H1 (cell line): ENCODE results near the gene TNS3.

Source experiments
- ATF3 ChIP-seq: IDR thresholded peaks from 2 replicates; pipeline ENCODE4 v1.6.1; 2011; ENCODE audit warnings: low read depth, mild to moderate bottlenecking, low read length; ENCODE audit not compliant: insufficient read depth
- CREB1 ChIP-seq: IDR thresholded peaks from 2 replicates; pipeline ENCODE4 v1.6.1; 2012; ENCODE audit warnings: inconsistent platforms
- CTCF ChIP-seq, 3 experiments: IDR thresholded peaks; 1 replicate in 2 of 3; 2 replicates in 1 of 3; pipeline versions ENCODE4 v1.5.1 to v1.6.1; 2011; ENCODE audit warnings: low read length in 3 of 3, mild to moderate bottlenecking in 3 of 3, inconsistent platforms in 2 of 3, low read depth in 1 of 3, moderate library complexity in 1 of 3; ENCODE audit not compliant: insufficient read depth in 1 of 3; ENCODE audit errors: control extremely low read depth in 1 of 3
- EZH2 ChIP-seq: fragments of 200-600 bp; sonication (generic); IDR thresholded peaks from 2 replicates; pipeline ENCODE4 v1.7.1; 2012; ENCODE audit warnings: low read depth, mild to moderate bottlenecking, moderate library complexity, low read length, inconsistent platforms; ENCODE audit not compliant: severe bottlenecking
- POLR2A ChIP-seq, 2 experiments: IDR thresholded peaks; 1 replicate in 1 of 2; 2 replicates in 1 of 2; pipeline ENCODE4 v1.6.1; 2011; ENCODE audit warnings: low read depth in 2 of 2, low read length in 2 of 2, mild to moderate bottlenecking in 2 of 2; ENCODE audit errors: control extremely low read depth in 1 of 2
- SIN3A ChIP-seq, 2 experiments: IDR thresholded peaks in 1 of 2; conservative IDR thresholded peaks in 1 of 2; 2 replicates each; pipeline ENCODE4 v1.6.1; 2011 to 2012; ENCODE audit warnings: low read length in 2 of 2, improper control_type of control experiment in 1 of 2, low read depth in 1 of 2, mild to moderate bottlenecking in 1 of 2

GRCh38 chr7:47535704-47536628 lies 45.9 kb downstream of the TNS3 start:
- TF ChIP-seq CTCF (IDR thresholded peaks at IDR 0.05; ENCODE audit: control extremely low read depth in 1 of 3, insufficient read depth in 1 of 3, low read depth in 1 of 3, low read length in 3 of 3), result no peak
- TF ChIP-seq SIN3A (conservative IDR thresholded peaks at IDR 0.05 in 1 of 2, IDR thresholded peaks at IDR 0.05 in 1 of 2; ENCODE audit: low read depth in 1 of 2, low read length in 2 of 2), result no peak
- TF ChIP-seq CREB1, result no peak
- peak; percentile 20 for TF ChIP-seq EZH2
- TF ChIP-seq POLR2A (IDR thresholded peaks at IDR 0.05; ENCODE audit: control extremely low read depth in 1 of 2, low read depth in 2 of 2, low read length in 2 of 2), result no peak
- TF ChIP-seq ATF3, result no peak
